GM12874 (cell line): ENCODE results near the gene PLXDC1.

Experiments
- CTCF ChIP-seq: IDR thresholded peaks from 2 replicates; pipeline ENCODE4 v1.5.1; 2011; ENCODE audit warnings: low read depth, mild to moderate bottlenecking, control low read depth, low read length, moderate library complexity; ENCODE audit not compliant: insufficient read depth

PLXDC1 gene

GRCh38 chr17:39196808-39197291, 45.4 kb upstream of the PLXDC1 start:
- no peak for TF ChIP-seq CTCF

GRCh38 chr17:39196241-39196807, 44.9 kb upstream of the PLXDC1 start:
- no peak for TF ChIP-seq CTCF

- TF ChIP-seq CTCF, result no peak
Observed at GRCh38 chr17:39195568-39196160, 44.2 kb upstream of the PLXDC1 start.

- no peak for TF ChIP-seq CTCF
Observed at GRCh38 chr17:39194985-39195524, 43.6 kb upstream of the PLXDC1 start.

- TF ChIP-seq CTCF, result no peak
Observed at GRCh38 chr17:39194089-39194984, 42.9 kb upstream of the PLXDC1 start.

GRCh38 chr17:39193346-39193745, 41.9 kb upstream of the PLXDC1 start:
- no peak for TF ChIP-seq CTCF

GRCh38 chr17:39192901-39193300, 41.5 kb upstream of the PLXDC1 start:
- TF ChIP-seq CTCF, result no peak
